Neutrophil (primary cell): ENCODE measurements around the gene OR52H1.

Experiments
- H3K27ac ChIP-seq: fragments of 200-600 bp; sonication (generic); 2 replicates; pipeline ENCODE4 v1.5.1; 2016; ENCODE audit warnings: mild to moderate bottlenecking, moderate library complexity
- H3K27me3 ChIP-seq: fragments of 200-600 bp; sonication (generic); 2 replicates; pipeline ENCODE4 v1.6.0; 2016; ENCODE audit warnings: mild to moderate bottlenecking
- H3K36me3 ChIP-seq: fragments of 200-600 bp; sonication (generic); 2 replicates; pipeline ENCODE4 v1.5.1; 2017
- H3K4me1 ChIP-seq, 2 experiments: fragments of 200-600 bp in 1 of 2; sonication (generic) in 1 of 2; 1 replicate in 1 of 2; 2 replicates in 1 of 2; pipeline versions ENCODE4 v1.5.1 to v1.6.1; 2013 to 2016; ENCODE audit warnings: low read depth in 1 of 2, low read length in 1 of 2, mild to moderate bottlenecking in 1 of 2, moderate library complexity in 1 of 2; ENCODE audit not compliant: control insufficient read depth in 1 of 2, insufficient read depth in 1 of 2
- H3K4me3 ChIP-seq, 2 experiments: fragments of 200-600 bp in 1 of 2; sonication (generic) in 1 of 2; 1 replicate in 1 of 2; 2 replicates in 1 of 2; pipeline ENCODE4 v1.5.1; 2013 to 2016; ENCODE audit warnings: low read depth in 1 of 2, low read length in 1 of 2, mild to moderate bottlenecking in 1 of 2, moderate library complexity in 1 of 2
- H3K9me3 ChIP-seq: fragments of 200-600 bp; sonication (generic); 2 replicates; pipeline ENCODE4 v1.5.1; 2016
- TF ChIP-seq, protein P1 (sequence below): fragments of 200-600 bp; sonication (generic); IDR thresholded peaks from 2 replicates; pipeline ENCODE4 v1.5.1; 2016; ENCODE audit warnings: antibody characterized with exemption

Gene OR52H1

DNA sequence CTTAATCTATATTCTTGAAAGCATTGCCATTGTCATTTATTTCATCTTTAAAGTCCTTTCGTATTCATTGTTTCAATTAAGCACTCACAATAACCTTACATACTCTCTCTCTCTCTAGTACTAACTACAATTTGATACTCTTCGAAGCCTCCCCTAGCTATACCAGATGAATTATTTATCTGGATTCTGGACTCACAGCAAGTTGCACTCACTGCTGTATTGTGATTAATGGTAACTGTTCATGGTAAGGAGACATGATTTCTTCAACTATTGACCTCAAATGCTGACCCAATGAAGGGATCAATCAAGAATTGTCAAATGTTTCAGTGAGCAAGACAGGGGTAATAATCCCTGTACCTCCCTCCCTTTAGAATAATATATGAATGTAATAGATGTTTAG lies 26.3 kb upstream of the OR52H1 start:
- Histone ChIP-seq H3K9me3 (no peaks in the 10 kb centered on the region), H3K27ac (no peak overlapping the region), H3K4me3 (no peak overlapping the region), H3K27me3 (no peaks in the 10 kb centered on the region), H3K4me1 (no peaks in the 10 kb centered on the region), H3K36me3 (no peaks in the 10 kb centered on the region)
- TF ChIP-seq, protein P1, sequence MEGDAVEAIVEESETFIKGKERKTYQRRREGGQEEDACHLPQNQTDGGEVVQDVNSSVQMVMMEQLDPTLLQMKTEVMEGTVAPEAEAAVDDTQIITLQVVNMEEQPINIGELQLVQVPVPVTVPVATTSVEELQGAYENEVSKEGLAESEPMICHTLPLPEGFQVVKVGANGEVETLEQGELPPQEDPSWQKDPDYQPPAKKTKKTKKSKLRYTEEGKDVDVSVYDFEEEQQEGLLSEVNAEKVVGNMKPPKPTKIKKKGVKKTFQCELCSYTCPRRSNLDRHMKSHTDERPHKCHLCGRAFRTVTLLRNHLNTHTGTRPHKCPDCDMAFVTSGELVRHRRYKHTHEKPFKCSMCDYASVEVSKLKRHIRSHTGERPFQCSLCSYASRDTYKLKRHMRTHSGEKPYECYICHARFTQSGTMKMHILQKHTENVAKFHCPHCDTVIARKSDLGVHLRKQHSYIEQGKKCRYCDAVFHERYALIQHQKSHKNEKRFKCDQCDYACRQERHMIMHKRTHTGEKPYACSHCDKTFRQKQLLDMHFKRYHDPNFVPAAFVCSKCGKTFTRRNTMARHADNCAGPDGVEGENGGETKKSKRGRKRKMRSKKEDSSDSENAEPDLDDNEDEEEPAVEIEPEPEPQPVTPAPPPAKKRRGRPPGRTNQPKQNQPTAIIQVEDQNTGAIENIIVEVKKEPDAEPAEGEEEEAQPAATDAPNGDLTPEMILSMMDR, result no peak

DNA sequence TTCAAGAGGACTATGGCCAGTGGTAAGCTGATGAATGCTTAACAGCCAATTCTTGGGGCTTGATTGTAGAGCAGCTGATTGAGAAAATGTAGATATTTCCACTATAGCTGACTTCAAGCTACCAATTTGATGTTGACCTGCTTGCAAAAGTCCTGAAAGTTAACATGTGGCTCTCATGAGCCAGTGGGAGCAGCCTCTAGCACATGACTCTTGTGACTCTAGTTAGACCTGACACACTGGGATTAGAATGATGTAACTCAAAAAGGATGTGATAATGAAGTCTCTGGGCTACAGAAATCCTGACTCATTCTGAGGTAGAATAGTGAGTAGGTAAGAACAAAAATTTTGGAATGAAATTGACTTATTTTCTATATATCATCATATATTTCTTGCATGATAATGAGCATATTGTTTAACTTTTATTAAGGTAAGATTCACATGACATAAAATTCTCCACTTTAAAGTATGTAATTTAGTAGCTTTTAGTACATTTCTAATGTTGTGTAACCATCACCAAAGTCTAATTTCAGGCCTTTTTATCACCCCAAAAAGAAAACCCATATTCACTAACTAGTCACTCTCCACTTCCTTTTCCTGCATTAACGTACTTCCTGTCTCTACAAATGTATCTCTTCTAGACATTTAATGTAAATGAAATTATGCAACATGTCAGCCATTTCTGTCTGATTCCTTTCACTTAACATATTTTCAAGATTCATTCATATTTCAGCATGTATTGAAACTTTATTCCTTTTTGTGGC lies 16.1 kb upstream of the OR52H1 start:
- Histone ChIP-seq H3K9me3 (no peaks in the 10 kb centered on the region), H3K27ac (no peak overlapping the region), H3K27me3 (no peaks in the 10 kb centered on the region), H3K36me3 (no peaks in the 10 kb centered on the region), H3K4me3 (no peak overlapping the region), H3K4me1 (no peaks in the 10 kb centered on the region)
- TF ChIP-seq, protein P1, result no peak

DNA sequence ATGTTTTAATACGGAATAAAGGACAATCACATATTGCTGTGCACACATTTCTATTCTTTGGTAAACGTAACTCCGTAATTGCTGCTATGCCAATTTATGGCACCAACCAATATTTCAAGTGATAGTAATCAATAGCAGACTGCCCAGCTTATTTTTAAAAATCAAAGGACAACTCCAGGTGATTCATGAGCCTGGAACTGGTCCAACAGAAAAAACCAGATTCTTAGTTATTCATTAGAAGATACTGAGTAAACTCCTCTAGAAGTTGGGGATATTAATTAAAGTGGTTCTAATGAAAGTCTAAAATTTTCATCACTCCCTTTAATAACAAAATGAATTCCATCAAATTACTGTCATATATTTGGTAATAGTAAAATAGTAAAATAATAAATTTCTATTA lies 9.4 kb upstream of the OR52H1 start:
- TF ChIP-seq, protein P1, result no peak
- Histone ChIP-seq H3K9me3 (no peaks in the 10 kb centered on the region), H3K36me3 (no peaks in the 10 kb centered on the region), H3K27me3 (no peaks in the 10 kb centered on the region), H3K4me1 (no peaks in the 10 kb centered on the region), H3K4me3 (no peak overlapping the region), H3K27ac (no peak overlapping the region)

DNA sequence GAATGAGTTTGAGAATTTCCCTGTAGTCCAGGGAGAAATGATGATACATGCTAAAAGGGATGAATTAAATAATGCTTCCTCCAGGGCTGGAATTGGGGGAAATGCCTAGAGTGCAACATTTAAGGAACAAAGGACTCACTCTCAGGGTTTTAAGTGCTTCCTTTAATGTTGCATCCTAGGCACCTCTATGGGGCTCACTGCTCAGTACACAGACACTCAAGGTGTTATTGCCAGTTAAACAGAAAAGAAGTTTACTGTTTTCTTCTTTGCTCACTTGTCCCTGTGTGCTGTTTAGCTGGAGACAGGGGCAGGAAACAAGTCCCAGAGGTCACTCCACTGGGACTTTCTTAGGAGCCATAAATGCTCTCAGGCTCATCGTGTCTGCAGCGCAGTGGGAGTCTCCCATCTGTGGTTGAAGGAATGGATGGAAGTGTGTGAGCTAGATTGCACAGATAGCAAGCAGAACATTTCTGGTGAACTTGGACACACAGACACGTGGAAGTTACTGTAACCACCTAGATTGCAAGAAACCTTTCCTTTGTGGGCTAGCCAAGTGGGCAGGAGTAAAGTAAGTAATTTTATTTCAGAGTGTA lies 8.4 kb upstream of the OR52H1 start:
- Histone ChIP-seq H3K36me3 (no peaks in the 10 kb centered on the region), H3K9me3 (no peaks in the 10 kb centered on the region), H3K27ac (no peak overlapping the region), H3K4me1 (no peaks in the 10 kb centered on the region), H3K4me3 (no peak overlapping the region), H3K27me3 (no peaks in the 10 kb centered on the region)
- TF ChIP-seq, protein P1, result no peak

DNA sequence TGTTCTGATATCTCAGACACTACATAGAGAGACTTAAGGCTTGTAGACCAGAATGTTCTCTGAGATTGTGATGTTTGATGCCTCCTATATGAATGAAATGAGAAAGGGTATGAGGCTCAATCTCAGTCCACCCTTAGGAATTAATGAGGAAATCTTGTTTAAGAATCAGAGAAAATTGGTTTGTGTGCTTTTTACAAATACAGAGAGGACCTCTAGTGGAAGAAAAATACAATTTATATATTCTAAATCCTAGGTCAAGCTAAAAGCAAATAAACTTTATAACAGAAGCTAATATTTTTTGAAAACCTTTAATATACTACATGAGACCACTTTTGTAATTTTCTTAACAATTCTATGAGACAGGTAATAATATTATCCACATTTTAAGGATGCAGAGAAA lies 5.0 kb upstream of the OR52H1 start:
- Histone ChIP-seq H3K4me3 (no peak overlapping the region), H3K27ac (no peak overlapping the region), H3K27me3 (no peaks in the 10 kb centered on the region), H3K36me3 (no peaks in the 10 kb centered on the region), H3K9me3 (no peaks in the 10 kb centered on the region), H3K4me1 (no peaks in the 10 kb centered on the region)
- TF ChIP-seq, protein P1, result no peak
